B cell (primary cell): ENCODE results near the gene FAM227A. TPM values are rescaled to one million over a fixed set of nuclear protein-coding genes. Genes with fewer than 3 reads are reported as not detected.

ENCODE experiments used
- ATAC-seq: fragments of 200-7000 bp; cut with Tn5 transposase; one replicate; pipeline ENCODE4 v1.10.0; 2021; ENCODE audit warnings: low read depth, mild to moderate bottlenecking, moderate number of reproducible peaks, moderate library complexity
- CTCF ChIA-PET: fragments of 350-600 bp; sonication (Branson Sonifier 250); formaldehyde crosslinking; loops from one replicate; lab custom pipeline; 2021; ENCODE audit warnings: antibody characterized with exemption, inconsistent platforms; lab: Charles Lee
- POLR2A ChIA-PET: fragments of 350-600 bp; sonication (Branson Sonifier 250); formaldehyde crosslinking; loops from one replicate; lab custom pipeline; 2021; ENCODE audit warnings: antibody characterized with exemption; lab: Charles Lee
- DNase-seq: peaks from one replicate; pipeline ENCODE4 v3.0.0; 2013
- H2AFZ ChIP-seq: 2 replicates; pipeline ENCODE4 v1.6.1; 2012; ENCODE audit warnings: mild to moderate bottlenecking, low read depth, low read length; ENCODE audit not compliant: insufficient read depth, poor library complexity, severe bottlenecking
- H3K27ac ChIP-seq, 2 donors: 1 replicate in 1 of 2; 2 replicates in 1 of 2; pipeline ENCODE4 v1.5.1; 2012 to 2013; ENCODE audit warnings: low read length in 2 of 2, mild to moderate bottlenecking in 2 of 2, moderate library complexity in 1 of 2
- H3K27me3 ChIP-seq, 4 experiments: fragments of 200-600 bp in 1 of 4; sonication (generic) in 1 of 4; replicated peaks in 1 of 4; 1 replicate in 2 of 4; 2 replicates in 2 of 4; pipeline versions ENCODE4 v1.6.1 to v1.7.0; 2013 to 2016; ENCODE audit warnings: low read length in 3 of 4, mild to moderate bottlenecking in 2 of 4, mixed read lengths in 1 of 4, moderate library complexity in 1 of 4; ENCODE audit not compliant: insufficient read depth in 4 of 4, control insufficient read depth in 3 of 4; ENCODE audit errors: control extremely low read depth in 1 of 4
- H3K36me3 ChIP-seq, 2 experiments: replicated peaks in 1 of 2; 1 replicate in 1 of 2; 2 replicates in 1 of 2; pipeline versions ENCODE4 v1.6.1 to v1.7.1; 2013; ENCODE audit warnings: low read length in 1 of 2; ENCODE audit not compliant: insufficient read depth in 2 of 2, control insufficient read depth in 1 of 2; ENCODE audit errors: control extremely low read depth in 1 of 2, extremely low read depth in 1 of 2
- H3K4me1 ChIP-seq, 2 donors: fragments of 200-600 bp in 1 of 2; sonication (generic) in 1 of 2; 1 replicate in 1 of 2; 2 replicates in 1 of 2; pipeline versions ENCODE4 v1.5.1 to v1.6.1; 2013 to 2017; ENCODE audit warnings: low read length in 2 of 2; ENCODE audit not compliant: control insufficient read depth in 2 of 2, insufficient read depth in 2 of 2
- H3K4me2 ChIP-seq: replicated peaks from 2 replicates; pipeline ENCODE3; 2012; ENCODE audit warnings: mild to moderate bottlenecking, low read depth, low read length; ENCODE audit not compliant: poor library complexity, severe bottlenecking
- H3K4me3 ChIP-seq, 5 experiments: fragments of 200-600 bp in 1 of 5; sonication (generic) in 1 of 5; 1 replicate in 3 of 5; 2 replicates in 2 of 5; pipeline versions ENCODE4 v1.5.1 to v1.7.0; 2011 to 2016; ENCODE audit warnings: low read length in 4 of 5, mild to moderate bottlenecking in 4 of 5, low read depth in 2 of 5, control low read depth in 1 of 5, moderate library complexity in 1 of 5; ENCODE audit not compliant: insufficient read depth in 1 of 5; ENCODE audit errors: control extremely low read depth in 1 of 5, extremely low read depth in 1 of 5
- H3K79me2 ChIP-seq: fragments of 200-600 bp; sonication (generic); one replicate; pipeline ENCODE4 v1.6.0; 2016; ENCODE audit warnings: low read length; ENCODE audit not compliant: control insufficient read depth, insufficient read depth
- H3K9ac ChIP-seq: fragments of 200-600 bp; sonication (generic); 2 replicates; pipeline ENCODE4 v1.6.1; 2017; ENCODE audit warnings: mild to moderate bottlenecking, low read length, moderate library complexity
- H3K9me3 ChIP-seq, 3 donors: one replicate each; pipeline versions ENCODE4 v1.6.1 to v1.7.1; 2013; ENCODE audit warnings: low read length in 2 of 3; ENCODE audit not compliant: control insufficient read depth in 2 of 3, insufficient read depth in 1 of 3; ENCODE audit errors: control extremely low read depth in 1 of 3
- H4K20me1 ChIP-seq: 2 replicates; pipeline ENCODE4 v1.6.0; 2012; ENCODE audit warnings: mild to moderate bottlenecking, low read length; ENCODE audit not compliant: insufficient read depth, control insufficient read depth, poor library complexity, severe bottlenecking
- H3K27ac Mint-ChIP-seq: one replicate; pipeline ENCODE4 v1.8.0; 2021; ENCODE audit warnings: mixed read lengths
- H3K27me3 Mint-ChIP-seq: one replicate; pipeline ENCODE4 v1.8.0; 2021; ENCODE audit warnings: mixed read lengths
- H3K4me1 Mint-ChIP-seq: one replicate; pipeline ENCODE4 v1.8.0; 2021; ENCODE audit warnings: mixed read lengths
- H3K4me3 Mint-ChIP-seq: one replicate; pipeline ENCODE4 v1.8.0; 2021; ENCODE audit warnings: mixed read lengths
- H3K9me3 Mint-ChIP-seq: one replicate; pipeline ENCODE4 v1.8.0; 2022; ENCODE audit warnings: mixed read lengths; ENCODE audit not compliant: insufficient read depth
- CTCF ChIP-seq: fragments of 200-600 bp; IDR thresholded peaks from one replicate; pipeline ENCODE4 v1.8.0; 2022; ENCODE audit warnings: antibody characterized with exemption, mild to moderate bottlenecking
- EZH2 ChIP-seq: IDR thresholded peaks from 2 replicates; pipeline ENCODE4 v1.6.1; 2012; ENCODE audit warnings: borderline replicate concordance, low read depth, mild to moderate bottlenecking, moderate library complexity, low read length; ENCODE audit not compliant: insufficient read depth, poor library complexity, severe bottlenecking
- WGBS: methylation state at CpG from one replicate; pipeline ENCODE4 v1.1.5; 2013; ENCODE audit warnings: missing lambda C conversion rate; ENCODE audit not compliant: insufficient coverage; 5-methylcytosine and 5-hydroxymethylcytosine counted together
- intact Hi-C: fragments of 100-400 bp; cut with micrococcal nuclease; formaldehyde crosslinking; loops from one replicate; pipeline ENCODE4 v1.10.0; 2022
- polyA plus RNA-seq: library from polyadenylated mRNA; depleted of rRNA; stranded (reverse); fragments of >200 nt; gene quantifications from 2 replicates; pipeline ENCODE4 v1.2.3, GENCODE V29; 2012
- total RNA-seq, 2 donors: library from RNA; stranded (reverse); fragments of 120-200 nt in 1 of 2; gene quantifications; 1 replicate in 1 of 2; 2 replicates in 1 of 2; pipeline versions ENCODE4 v1.2.3 to v1.2.4, GENCODE V29; 2013 to 2022

FAM227A gene
- total and polyA plus RNA-seq, 2 donors (not counting 1 experiment from before 2014, with no cell fraction given) = 0.04 to 0.57 TPM

GRCh38 chr22:38531251-38531938, 124.8 kb downstream of the FAM227A start:
- Histone ChIP-seq H3K4me2 (peak overlapping the region; percentile 47), H3K4me3 (peak overlapping the region in 1 of 5 experiments; percentile 35), H3K36me3 (no peaks in the 10 kb centered on the region), H3K4me1 (peaks cover 6% of the 10 kb centered on the region in 2 donors), H3K9ac (peak overlapping the region; percentile 47), H3K9me3 (no peaks in the 10 kb centered on the region), H3K27ac (peak overlapping the region; percentile 41 to 65), H4K20me1 (no peaks in the 10 kb centered on the region), H2AFZ (peak overlapping the region; percentile 78), H3K79me2 (no peaks in the 10 kb centered on the region), H3K27me3 (no peaks in the 10 kb centered on the region)
- WGBS = no CpG with 5 or more reads among the region's 4 CpGs
- no peak for TF ChIP-seq EZH2
- no peak for TF ChIP-seq CTCF
- DNase-seq = no peak
- POLR2A ChIA-PET = no interaction called here
- peak; percentile 53 for ATAC-seq
- intact Hi-C loops = no loop called here
- Mint-ChIP-seq H3K27me3 (no peaks in the 10 kb centered on the region), H3K27ac (peak overlapping the region; percentile 73), H3K9me3 (no peaks in the 10 kb centered on the region), H3K4me3 (peak overlapping the region; percentile 38), H3K4me1 (peaks cover 6% of the 10 kb centered on the region)
- CTCF ChIA-PET = interaction anchor here (0.5 to 1.1 kb wide), 3 partner anchors 23 to 919 kb away, joined by 4 read pairs; no protein-coding TSS in a partner anchor

Other genes starting within 250 kb of the FAM227A start
- not detected in 2 replicates for gene KCNJ4, start 201.2 kb downstream of the FAM227A start, total RNA-seq
- gene KCNJ4, start 201.2 kb downstream of the FAM227A start, polyA plus RNA-seq = not detected in 2 replicates
- gene KDELR3, start 188.3 kb downstream of the FAM227A start, total RNA-seq = not detected in 2 replicates
- gene KDELR3, start 188.3 kb downstream of the FAM227A start, polyA plus RNA-seq = 0.16 TPM in 1 of 2 replicates, not detected in the other
- 936 and 967 TPM in 2 replicates for gene DDX17, start 150.1 kb downstream of the FAM227A start, total RNA-seq
- 754 and 1,009 TPM in 2 replicates for gene DDX17, start 150.1 kb downstream of the FAM227A start, polyA plus RNA-seq
- 0.22 and 0.64 TPM in 2 replicates for gene DMC1, start 86.2 kb downstream of the FAM227A start, total RNA-seq
- not detected in 2 replicates for gene DMC1, start 86.2 kb downstream of the FAM227A start, polyA plus RNA-seq
- gene CBY1, start 246 bp upstream of the FAM227A start, total RNA-seq = 20.7 and 21.7 TPM in 2 replicates
- 6.0 and 7.5 TPM in 2 replicates for gene CBY1, start 246 bp upstream of the FAM227A start, polyA plus RNA-seq
- 47.6 and 48.2 TPM in 2 replicates for gene TOMM22, start 25.6 kb upstream of the FAM227A start, total RNA-seq
- 21.5 and 26.6 TPM in 2 replicates for gene TOMM22, start 25.6 kb upstream of the FAM227A start, polyA plus RNA-seq
- gene JOSD1, start 44.6 kb upstream of the FAM227A start, total RNA-seq = 88.2 and 94.8 TPM in 2 replicates
- 78.7 and 144 TPM in 2 replicates for gene JOSD1, start 44.6 kb upstream of the FAM227A start, polyA plus RNA-seq
- 174 and 175 TPM in 2 replicates for gene GTPBP1, start 49.6 kb upstream of the FAM227A start, total RNA-seq
- 77.8 and 105 TPM in 2 replicates for gene GTPBP1, start 49.6 kb upstream of the FAM227A start, polyA plus RNA-seq
- gene SUN2, start 99.6 kb upstream of the FAM227A start, total RNA-seq = 305 and 322 TPM in 2 replicates
- gene SUN2, start 99.6 kb upstream of the FAM227A start, polyA plus RNA-seq = 224 and 229 TPM in 2 replicates
- 9.0 and 10.3 TPM in 2 replicates for gene DNAL4, start 137.8 kb upstream of the FAM227A start, total RNA-seq
- gene DNAL4, start 137.8 kb upstream of the FAM227A start, polyA plus RNA-seq = 9.0 and 9.9 TPM in 2 replicates
- gene NPTXR, start 187.6 kb upstream of the FAM227A start, total RNA-seq = 0.68 and 0.71 TPM in 2 replicates
- gene NPTXR, start 187.6 kb upstream of the FAM227A start, polyA plus RNA-seq = 0.16 and 0.17 TPM in 2 replicates
- 55.1 and 57.6 TPM in 2 replicates for gene CBX6, start 215.8 kb upstream of the FAM227A start, total RNA-seq
- gene CBX6, start 215.8 kb upstream of the FAM227A start, polyA plus RNA-seq = 14.9 and 15.2 TPM in 2 replicates